Loucy (cell line): Measurements from ENCODE around the gene CALML4.

Source experiments
- H2AFZ ChIP-seq: fragments of 200-600 bp; sonication (generic); 2 replicates; pipeline ENCODE4 v1.6.0; 2016; ENCODE audit warnings: antibody characterized with exemption, mild to moderate bottlenecking, low read length, moderate library complexity
- H3F3A ChIP-seq: fragments of 200-600 bp; 2 replicates; pipeline ENCODE4 v1.6.0; 2016; ENCODE audit warnings: antibody characterized with exemption, low read depth, mild to moderate bottlenecking
- H3K27me3 ChIP-seq: fragments of 200-600 bp; sonication (generic); 2 replicates; pipeline ENCODE4 v1.6.1; 2014; ENCODE audit warnings: low read length, mild to moderate bottlenecking; ENCODE audit not compliant: insufficient read depth, poor library complexity, severe bottlenecking
- H3K36me3 ChIP-seq: fragments of 200-600 bp; sonication (generic); 2 replicates; pipeline ENCODE4 v1.6.1; 2016; ENCODE audit warnings: low read length; ENCODE audit not compliant: insufficient read depth
- H3K4me1 ChIP-seq: fragments of 200-600 bp; sonication (generic); 2 replicates; pipeline ENCODE4 v1.5.1; 2014; ENCODE audit warnings: low read length, mild to moderate bottlenecking; ENCODE audit not compliant: insufficient read depth, poor library complexity, severe bottlenecking
- H3K4me2 ChIP-seq: fragments of 200-600 bp; sonication (generic); 2 replicates; pipeline ENCODE4 v1.6.0; 2014; ENCODE audit warnings: antibody characterized with exemption, low read length, low read depth, mild to moderate bottlenecking; ENCODE audit not compliant: poor library complexity, severe bottlenecking
- H3K4me3 ChIP-seq: fragments of 200-600 bp; sonication (generic); 2 replicates; pipeline ENCODE4 v1.5.1; 2014; ENCODE audit warnings: low read length, mild to moderate bottlenecking, mixed read lengths; ENCODE audit not compliant: poor library complexity, severe bottlenecking
- H3K79me2 ChIP-seq: fragments of 200-600 bp; sonication (generic); 2 replicates; pipeline ENCODE4 v1.6.1; 2014; ENCODE audit warnings: low read length; ENCODE audit not compliant: insufficient read depth
- H3K9ac ChIP-seq: fragments of 200-600 bp; sonication (generic); 2 replicates; pipeline ENCODE4 v1.6.0; 2014; ENCODE audit warnings: mild to moderate bottlenecking, low read depth, low read length, moderate library complexity; ENCODE audit not compliant: poor library complexity, severe bottlenecking
- H3K9me2 ChIP-seq: fragments of 200-600 bp; sonication (generic); replicated peaks from 2 replicates; pipeline ENCODE4 v1.6.1; 2016; ENCODE audit warnings: low read depth, low read length, mixed read lengths
- H3K9me3 ChIP-seq: fragments of 200-600 bp; sonication (generic); 2 replicates; pipeline ENCODE4 v1.6.1; 2014; ENCODE audit warnings: mild to moderate bottlenecking, antibody characterized with exemption, low read length, low read depth; ENCODE audit not compliant: insufficient read depth
- H4K20me1 ChIP-seq: fragments of 200-600 bp; sonication (generic); 2 replicates; pipeline ENCODE4 v1.6.0; 2014; ENCODE audit warnings: antibody characterized with exemption, low read length, mild to moderate bottlenecking; ENCODE audit not compliant: insufficient read depth, poor library complexity, severe bottlenecking
- CTCF ChIP-seq: fragments of 200-600 bp; sonication (generic); conservative IDR thresholded peaks from 2 replicates; pipeline ENCODE4 v1.5.1; 2014; ENCODE audit warnings: mild to moderate bottlenecking, antibody characterized with exemption, low read length
- EZH2phosphoT487 ChIP-seq: fragments of 200-600 bp; IDR thresholded peaks from 2 replicates; pipeline ENCODE4 v1.6.1; 2018; ENCODE audit warnings: antibody characterized with exemption, mild to moderate bottlenecking, moderate library complexity, borderline replicate concordance

Gene CALML4

GRCh38 chr15:68192804-68193486 is 12.2 kb downstream of the CALML4 start:
- Histone ChIP-seq H3K4me2 (no peak overlapping the region), H3K27me3 (no peaks in the 10 kb centered on the region), H3K4me1 (peaks cover 8% of the 10 kb centered on the region), H3K9ac (no peak overlapping the region), H3K9me2 (no peaks in the 10 kb centered on the region), H2AFZ (no peak overlapping the region), H3K79me2 (no peaks in the 10 kb centered on the region), H3K4me3 (no peak overlapping the region), H3F3A (no peaks in the 10 kb centered on the region), H3K36me3 (peaks cover 40% of the 10 kb centered on the region; the same call in 1 of the 2 replicates), H4K20me1 (no peaks in the 10 kb centered on the region), H3K9me3 (no peaks in the 10 kb centered on the region)
- no peak for TF ChIP-seq EZH2phosphoT487
- TF ChIP-seq CTCF = no peak

GRCh38 chr15:68192117-68192516 is 13.0 kb downstream of the CALML4 start:
- Histone ChIP-seq H3K9ac (no peak overlapping the region), H3K9me2 (no peaks in the 10 kb centered on the region), H3K36me3 (peaks cover 47% of the 10 kb centered on the region; the same call in 1 of the 2 replicates), H3K27me3 (no peaks in the 10 kb centered on the region), H3K4me1 (peaks cover 8% of the 10 kb centered on the region), H4K20me1 (no peaks in the 10 kb centered on the region), H3K9me3 (no peaks in the 10 kb centered on the region), H2AFZ (no peak overlapping the region), H3K79me2 (no peaks in the 10 kb centered on the region), H3K4me2 (no peak overlapping the region), H3K4me3 (no peak overlapping the region), H3F3A (no peaks in the 10 kb centered on the region)
- no peak for TF ChIP-seq CTCF
- no peak for TF ChIP-seq EZH2phosphoT487

GRCh38 chr15:68191555-68191954 is 13.6 kb downstream of the CALML4 start:
- Histone ChIP-seq H3K4me2 (no peak overlapping the region), H3K9me2 (no peaks in the 10 kb centered on the region), H3K9ac (no peak overlapping the region), H3K4me3 (no peak overlapping the region), H3K36me3 (peaks cover 46% of the 10 kb centered on the region; the same call in 1 of the 2 replicates), H3K4me1 (peaks cover 8% of the 10 kb centered on the region), H3K27me3 (no peaks in the 10 kb centered on the region), H3K79me2 (no peaks in the 10 kb centered on the region), H2AFZ (no peak overlapping the region), H4K20me1 (no peaks in the 10 kb centered on the region), H3K9me3 (no peaks in the 10 kb centered on the region), H3F3A (no peaks in the 10 kb centered on the region)
- TF ChIP-seq CTCF (no peak), EZH2phosphoT487 (no peak)
